COLO829 (cell line): ENCODE measurements around the gene EDN3.
"Not testable (repeated sequence)": the region's sequence is repeated elsewhere in the genome, so short reads cannot be mapped to it uniquely, and the experiment has no call there.

ENCODE experiments used
- DNase-seq: peaks from one replicate; pipeline ENCODE4 v3.0.0; 2012; ENCODE audit warnings: low spot score

EDN3 gene

DNA sequence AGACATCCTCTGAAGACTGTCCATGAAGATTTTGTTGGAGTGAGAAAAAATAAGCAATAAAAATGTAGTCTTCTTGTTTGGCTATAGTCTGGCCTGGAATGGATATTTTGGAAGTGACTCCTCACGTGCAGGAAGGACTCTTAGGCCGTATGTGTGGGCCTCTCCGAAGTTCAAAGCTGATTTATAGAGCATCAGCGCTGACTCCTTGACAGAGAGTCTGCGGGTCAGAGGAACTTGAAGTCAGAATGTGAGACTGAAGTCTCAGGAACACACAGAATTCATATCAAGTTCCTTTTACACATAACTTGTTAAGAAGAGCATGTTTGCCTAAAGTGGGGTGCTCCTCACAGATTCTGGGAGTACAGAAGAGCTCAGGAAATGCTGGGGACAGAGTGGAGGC, 36.1 kb downstream of the EDN3 start:
- no peak for DNase-seq

DNA sequence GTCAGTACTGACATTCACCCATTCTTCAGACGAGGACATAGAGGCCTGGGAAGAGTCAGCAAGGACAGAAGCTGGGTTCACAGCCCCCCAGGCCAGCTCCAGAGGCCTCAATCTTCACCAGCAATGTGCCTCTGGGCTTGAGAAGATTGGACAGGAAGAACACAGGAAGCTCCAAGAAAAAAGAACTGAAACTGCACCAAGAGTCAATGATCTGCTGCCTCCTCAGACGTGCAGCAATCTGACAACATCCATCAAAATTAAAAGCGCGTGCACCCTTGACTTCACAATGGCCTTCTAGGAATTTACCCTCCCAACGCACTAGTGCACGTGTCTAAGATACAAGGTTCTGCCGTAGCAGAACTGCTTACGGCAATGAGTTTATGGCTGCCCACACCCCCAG, 38.0 kb downstream of the EDN3 start:
- DNase-seq: not testable (repeated sequence)

DNA sequence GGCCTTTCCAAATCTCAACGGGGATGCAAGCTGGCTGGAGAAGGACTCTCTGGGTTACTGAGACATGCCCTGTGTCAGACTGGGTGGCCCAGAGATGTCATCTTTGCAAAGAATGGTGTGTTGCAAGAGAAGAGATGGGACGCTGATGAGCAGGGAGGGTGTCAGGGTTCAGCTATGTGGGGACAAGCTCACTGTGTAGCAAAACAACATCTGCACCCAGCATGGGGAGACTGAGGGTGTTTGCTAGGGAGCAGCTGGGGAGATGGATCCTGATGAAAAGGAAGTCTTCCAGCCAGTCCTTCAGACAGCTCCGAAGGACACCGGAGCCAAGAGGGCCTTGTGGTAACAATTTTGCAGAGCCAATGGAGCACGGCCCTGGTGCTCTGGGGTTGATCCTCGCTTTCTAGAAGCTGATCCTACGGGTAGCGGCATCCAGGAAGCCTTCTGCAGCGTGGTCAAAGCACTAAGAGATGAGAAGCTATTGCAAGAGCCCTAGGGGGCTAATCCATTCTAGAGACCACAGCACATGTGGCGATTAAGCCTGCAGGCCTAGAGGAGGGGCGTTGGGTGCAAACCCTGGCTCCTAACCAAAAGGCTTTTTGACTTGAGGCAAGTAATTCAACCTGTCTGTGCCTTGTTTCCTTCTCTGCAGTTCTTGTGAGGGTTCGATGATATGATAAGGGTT, 39.9 kb downstream of the EDN3 start:
- DNase-seq: no peak

DNA sequence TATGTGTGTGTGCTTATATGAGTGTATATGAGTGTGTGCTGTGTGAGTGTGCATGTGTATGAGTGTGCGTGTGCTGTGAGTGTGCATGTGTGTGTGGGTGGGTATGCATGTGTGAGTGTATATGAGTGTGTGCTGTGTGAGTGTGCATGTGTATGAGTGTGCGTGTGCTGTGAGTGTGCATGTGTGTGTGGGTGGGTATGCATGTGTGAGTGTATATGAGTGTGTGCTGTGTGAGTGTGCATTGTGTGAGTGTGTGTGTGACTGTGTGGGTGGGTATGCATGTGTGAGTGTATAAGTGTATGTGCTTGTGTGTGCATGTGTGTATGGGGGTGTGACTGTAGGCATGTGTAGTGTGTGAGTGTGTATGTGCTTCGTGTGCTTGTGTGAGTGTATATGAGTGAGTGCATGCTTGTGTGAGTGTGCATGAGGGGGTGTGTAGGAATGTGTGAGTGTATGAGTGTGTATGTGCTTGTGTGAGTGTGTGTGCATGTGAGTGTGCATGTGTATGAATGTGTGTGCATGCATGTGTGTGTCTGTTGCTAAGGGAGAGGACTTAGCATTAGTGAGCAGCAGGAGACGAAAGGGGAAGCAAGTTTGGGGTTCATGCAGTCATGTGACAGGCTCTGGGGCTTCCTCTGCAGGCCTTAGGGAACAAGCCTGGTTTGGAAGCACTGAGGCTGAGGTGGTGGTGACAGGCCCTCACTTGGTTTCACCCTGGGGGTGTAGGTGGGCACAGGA, 41.0 kb downstream of the EDN3 start:
- DNase-seq: not testable (repeated sequence)

DNA sequence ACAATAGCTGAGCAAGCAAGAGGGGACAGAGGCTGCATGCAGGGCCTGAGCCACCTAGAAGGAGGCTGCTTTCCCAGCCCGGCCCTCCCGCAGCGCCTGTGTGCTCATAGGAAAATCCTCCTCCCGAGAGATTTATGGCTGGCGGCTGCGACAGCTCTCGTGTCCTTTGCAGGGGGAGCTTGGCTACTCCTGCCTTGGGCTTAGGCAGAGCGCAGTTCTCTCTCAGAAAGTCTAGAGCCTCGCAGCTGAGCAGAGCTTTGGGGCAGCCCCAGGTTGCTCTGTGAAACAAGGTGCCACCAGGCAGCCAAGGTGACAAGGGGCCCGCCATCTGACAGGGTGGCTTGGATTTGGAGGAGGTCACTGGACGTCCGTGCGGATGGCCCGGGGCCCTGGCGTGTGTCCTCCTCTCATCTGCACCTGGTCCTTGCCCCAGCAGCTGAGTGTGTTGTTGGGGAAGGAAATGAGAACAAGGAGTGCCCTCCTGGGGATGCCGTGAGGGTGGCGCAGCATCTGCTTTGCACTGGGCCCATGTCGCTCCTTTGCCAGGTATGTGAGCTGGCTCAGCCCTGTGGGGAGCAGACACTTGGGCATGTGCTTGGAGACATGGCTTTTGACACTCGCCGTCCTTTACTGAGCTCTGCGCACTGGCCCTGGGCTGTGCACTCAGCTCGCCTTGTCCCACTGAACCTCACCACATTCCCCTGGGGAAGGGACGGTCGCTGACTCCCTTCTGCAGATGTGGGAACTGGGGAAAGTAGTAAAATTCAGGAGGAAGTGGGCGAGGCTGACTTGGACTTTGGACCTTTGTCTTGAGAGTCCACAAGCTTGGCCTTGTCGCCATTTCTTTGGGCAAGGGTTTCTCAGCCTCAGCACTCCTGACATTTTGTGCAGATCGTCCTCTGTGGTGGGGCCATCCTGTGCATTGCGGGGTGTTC, 41.9 kb downstream of the EDN3 start:
- DNase-seq: no peak

DNA sequence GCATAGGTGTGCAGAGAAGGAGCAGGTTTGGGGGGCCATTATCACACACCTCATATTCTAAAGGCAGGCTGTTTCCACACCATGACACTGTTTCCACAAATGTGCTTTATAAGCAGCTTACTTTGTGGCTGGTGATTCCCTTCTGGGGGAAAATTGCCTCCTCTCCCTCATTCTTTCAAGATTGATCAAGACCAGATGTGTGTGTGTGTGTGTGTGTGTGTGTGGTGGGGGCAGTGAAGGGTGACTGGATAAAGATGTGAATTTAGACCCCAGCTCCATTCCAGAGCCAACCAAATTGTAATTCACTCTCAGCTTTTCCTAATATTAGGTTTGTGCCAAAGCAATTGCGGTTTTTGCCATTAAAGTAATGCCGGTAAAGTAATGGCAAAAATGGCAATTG, 45.6 kb downstream of the EDN3 start:
- DNase-seq: no peak

DNA sequence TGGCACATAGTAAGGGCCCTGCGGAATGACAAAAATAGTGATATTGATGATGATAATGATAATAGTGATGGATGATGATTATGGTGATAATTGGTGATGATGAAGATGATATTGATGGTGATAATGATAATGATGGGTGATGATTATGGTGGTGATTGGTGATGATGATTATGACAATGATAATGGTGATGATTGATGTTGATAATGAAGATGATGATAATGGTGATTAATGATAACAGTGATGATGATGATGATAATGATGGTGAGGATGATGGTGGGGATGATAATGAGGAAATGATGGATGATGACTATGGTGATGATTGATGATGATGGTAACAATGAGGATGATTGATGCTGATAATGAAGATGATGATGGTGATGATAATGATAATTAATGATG, 48.9 kb downstream of the EDN3 start:
- no peak for DNase-seq

DNA sequence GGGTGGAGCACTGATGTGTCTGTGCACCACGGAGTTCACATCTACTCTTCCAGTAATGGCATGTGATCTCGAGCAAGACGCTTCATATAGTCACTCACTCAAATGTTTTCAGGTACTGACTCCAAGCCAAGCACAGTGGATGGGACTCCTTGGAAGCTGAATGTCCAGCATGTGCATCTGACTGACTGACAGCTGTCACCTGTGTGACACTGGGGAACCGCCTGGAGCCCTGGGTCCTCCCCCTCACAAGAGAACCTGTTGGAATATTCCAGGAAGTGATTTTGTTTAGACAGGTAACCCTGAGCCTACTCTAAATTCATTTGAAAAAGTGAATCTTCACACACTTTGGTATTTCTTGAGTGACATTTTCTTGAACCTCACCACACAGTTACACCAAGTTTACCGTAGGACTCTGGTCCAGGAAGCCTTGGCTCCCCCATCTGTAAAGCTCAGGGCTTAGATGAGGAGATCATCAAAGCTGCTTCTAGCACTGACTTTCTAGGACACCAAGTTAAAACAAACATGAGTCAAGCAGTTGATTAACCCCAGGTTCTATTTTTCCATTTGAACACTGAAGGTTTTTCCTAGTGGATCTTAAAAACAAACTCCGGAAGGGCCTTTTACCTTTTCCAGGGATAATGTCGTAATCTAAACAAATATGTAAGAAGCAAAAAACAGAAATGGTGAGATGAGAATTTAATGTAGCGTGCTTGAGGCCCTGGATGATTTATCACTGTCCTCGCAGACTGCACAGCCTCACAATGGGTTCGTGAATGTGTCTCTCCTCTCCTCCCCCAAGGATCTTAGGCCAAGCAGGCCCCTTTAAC, 50.1 kb downstream of the EDN3 start:
- no peak for DNase-seq

DNA sequence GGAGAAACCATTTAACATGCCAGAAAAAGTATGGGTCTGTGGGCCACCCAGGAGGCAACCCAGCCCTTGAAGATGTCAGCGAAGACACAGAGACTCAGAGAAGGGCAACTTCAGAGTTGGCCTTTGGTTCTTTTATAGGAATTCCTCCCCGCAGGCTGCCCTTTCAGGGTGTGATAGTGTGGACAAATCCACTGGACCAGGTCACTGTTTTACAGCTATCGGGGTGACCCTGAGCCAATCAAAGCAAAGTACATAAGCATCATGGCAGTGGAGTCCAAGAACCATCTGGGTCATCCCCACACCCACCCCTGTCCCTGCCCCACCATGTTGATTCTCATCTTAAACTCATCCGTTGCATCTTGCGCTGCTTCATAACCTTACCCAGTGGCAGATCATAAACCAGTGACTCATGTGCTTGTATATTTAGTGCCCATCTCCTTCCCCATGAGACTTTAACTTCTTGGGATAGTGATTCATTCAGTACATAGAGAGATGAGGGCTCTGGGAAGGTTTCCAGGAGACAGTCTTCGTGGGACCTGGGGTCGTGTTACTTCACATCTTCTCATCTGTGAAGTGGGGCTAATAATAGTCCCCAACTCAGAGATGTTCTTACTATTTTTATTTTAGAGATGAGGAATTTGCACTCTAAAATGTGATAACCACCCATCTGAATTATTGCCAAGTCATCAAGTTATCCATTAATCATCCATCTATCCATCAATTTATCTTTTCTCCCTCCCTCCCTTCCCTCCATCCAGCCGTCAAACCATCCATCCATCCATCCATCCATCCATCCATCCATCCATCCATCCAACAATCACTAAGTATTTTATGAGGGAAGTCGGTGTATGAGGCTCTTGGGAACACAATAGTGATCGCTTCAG, 51.0 kb downstream of the EDN3 start:
- peak; percentile 78 for DNase-seq

DNA sequence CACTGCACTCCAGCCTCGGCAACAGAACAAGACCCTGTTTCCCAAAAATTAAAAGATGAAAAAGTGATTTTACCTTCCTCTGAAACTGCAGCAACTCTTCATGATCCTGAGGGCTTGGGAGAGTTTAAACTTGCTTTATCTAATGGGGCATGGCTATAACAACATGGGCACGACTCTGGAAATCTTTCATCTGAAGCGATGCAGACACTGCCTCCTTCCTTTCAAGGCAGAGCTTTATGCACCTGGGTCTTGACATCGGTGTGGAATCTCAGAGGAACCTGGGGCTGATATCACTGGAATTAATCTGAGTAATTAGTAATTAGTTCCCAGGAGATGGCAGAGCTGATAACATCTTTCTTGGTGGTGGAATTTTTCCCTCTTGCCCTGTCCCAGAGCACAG, 52.1 kb downstream of the EDN3 start:
- DNase-seq: no peak

DNA sequence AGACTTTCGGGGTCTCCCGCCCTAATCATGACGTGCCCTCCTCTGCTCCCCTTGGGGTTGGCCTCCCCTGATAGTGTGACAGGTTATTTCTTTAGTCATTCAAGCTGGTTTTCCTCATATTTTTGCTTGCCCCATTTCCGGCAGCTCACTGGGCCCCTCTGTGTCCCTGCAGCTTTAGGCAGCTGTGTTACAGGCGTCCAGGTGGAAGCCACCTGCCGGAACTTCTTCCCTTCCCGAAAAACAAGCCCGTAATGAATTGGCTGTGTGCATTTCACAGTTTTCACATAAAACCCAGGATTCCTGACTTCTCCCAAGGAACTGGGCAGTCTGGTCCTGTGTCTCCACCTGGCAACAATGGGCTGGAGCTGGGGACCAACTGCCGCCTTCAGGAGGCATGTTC, 52.6 kb downstream of the EDN3 start:
- no peak for DNase-seq

DNA sequence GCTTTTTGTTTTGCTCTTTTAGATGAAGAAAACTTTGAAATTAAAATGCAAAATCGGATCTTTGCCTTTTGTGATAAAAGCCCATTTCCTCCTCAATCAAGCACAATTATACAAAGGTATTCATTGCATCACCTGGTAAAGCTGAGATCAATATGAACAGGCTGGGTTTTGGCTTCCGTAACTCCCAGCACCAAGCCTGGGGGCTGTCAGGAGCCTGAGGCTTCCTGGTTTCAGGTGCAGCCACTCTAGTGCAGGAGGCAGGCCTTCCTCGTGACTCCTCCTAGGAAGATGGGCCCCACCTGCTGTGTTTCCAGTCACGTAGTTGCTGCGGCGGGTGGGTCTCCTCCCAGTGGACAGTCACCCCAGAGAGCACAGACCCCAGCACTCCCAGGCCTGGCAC, 54.0 kb downstream of the EDN3 start:
- DNase-seq: no peak

DNA sequence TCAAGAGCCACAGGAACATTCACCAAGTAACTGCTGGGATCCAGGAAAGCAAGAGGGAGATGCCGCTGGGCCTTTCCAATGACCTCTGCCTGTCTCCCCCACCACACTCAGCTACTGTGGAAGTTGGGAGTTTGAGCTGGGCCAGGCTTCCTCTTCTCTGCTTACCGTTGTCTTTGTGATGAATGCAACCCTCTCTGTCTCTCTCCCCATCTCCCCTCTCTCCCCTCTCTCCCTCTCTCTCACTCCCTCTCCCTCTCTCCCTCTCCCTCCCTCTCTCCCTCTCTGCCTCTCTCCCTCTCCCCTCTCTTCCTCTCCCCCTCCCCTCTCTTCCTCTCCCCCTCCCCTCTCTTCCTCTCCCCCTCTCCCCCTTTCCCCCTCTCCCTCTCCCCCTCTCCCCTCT, 54.8 kb downstream of the EDN3 start:
- DNase-seq: no peak

DNA sequence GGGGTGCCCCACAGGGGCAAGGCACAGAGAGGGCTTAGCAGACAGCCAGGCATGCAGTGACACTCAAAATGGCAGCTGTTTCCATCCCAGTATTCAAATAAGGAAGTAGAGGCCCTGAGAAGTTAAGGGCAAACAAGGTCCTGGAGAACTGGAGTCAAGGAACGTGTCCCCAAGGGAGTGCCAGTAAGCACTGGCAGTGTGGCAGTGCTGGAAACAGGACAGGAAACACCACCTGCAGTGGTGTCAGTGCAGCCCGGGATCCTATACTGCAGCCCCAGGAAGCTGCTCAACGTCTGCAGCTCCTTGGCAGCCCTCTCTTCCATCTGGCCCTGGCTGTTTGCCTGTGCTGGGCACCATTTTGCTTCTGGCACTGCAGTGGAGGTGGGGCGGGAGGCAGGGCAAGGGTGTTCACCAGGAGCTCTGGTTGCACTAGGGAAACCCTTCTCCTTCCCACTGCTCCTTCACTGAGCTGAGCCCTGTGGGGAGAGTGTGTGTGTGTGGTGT, 56.3 kb downstream of the EDN3 start:
- DNase-seq: no peak

DNA sequence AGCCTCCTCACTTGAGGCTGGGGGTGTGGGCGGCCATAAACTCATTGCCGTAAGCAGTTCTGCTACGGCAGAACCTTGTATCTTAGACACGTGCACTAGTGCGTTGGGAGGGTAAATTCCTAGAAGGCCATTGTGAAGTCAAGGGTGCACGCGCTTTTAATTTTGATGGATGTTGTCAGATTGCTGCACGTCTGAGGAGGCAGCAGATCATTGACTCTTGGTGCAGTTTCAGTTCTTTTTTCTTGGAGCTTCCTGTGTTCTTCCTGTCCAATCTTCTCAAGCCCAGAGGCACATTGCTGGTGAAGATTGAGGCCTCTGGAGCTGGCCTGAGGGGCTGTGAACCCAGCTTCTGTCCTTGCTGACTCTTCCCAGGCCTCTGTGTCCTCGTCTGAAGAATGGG, 58.4 kb downstream of the EDN3 start:
- DNase-seq: not testable (repeated sequence)

DNA sequence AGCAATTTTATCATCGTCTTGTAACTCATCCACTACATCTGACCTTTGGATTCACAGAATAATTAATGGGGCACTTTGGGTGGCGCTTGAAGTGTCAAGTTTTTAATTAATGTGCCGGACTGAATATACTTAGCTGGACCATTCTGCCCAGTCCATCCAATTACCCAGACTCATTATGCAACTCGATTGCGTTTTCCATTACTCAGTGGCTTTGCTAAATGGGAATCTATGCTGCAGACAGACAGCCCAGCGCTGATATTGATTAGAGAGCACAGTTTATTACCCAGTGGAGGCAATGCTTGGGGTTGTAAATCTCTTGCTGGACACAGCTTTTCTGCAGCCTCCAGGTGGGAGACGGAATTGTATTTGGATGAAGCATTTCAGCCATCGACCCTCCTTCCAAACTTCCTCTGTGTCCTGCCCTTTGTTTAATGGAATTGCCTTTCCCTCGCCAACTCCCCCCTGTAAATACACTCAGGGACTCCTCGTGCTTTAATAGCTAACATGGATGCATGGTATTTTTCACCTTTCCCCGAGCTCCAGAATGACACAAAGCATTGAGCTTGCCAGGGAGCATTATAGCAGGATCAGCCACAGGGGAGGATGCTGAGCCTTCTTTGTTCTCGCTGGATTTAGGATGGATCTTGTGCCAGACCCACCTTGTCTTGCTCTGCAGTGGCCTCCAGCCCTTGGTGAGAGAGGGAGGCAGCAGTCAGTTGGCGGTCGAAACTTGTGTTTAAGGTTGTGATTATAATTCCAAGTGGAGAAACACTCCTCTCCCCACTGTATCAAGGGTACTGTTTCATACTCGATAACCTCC, 59.7 kb downstream of the EDN3 start:
- no peak for DNase-seq

DNA sequence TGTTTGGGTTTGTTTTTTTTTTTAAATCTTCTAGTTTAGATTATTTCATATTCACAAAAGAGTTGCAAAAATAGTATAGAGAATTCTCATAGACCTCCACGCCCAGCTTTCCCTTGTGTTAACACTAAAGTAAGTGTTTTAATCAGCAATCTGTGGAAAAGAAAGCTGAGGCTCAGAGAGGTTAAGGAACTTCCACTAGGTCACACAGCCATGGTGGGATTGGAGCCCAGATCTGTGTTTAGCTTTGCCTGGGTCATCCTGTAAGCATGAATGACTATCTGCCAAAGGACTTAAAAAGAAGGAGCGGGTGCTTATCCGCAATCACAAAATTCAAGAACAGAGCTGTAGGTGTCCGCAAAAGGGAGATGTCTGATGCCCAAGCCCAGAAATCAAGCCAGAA, 60.5 kb downstream of the EDN3 start:
- no peak for DNase-seq

DNA sequence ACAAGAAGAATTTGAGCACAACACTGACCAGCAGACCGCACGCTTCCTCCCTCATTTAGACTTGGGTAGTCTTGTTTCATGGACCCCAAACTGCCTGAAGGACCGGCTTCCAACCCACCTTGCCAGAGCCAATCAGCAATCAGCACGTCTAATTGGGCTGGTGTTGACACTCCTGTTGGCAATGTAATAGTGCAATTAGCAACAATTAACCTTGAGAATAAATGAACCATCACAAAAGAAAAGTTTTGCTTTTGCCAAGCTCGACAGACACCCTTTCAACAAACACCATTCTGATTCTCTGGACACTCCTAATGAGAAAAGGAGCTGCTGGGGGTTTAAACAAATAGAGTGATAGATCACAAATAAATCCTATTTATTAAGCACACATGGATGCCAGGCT, 61.0 kb downstream of the EDN3 start:
- no peak for DNase-seq

DNA sequence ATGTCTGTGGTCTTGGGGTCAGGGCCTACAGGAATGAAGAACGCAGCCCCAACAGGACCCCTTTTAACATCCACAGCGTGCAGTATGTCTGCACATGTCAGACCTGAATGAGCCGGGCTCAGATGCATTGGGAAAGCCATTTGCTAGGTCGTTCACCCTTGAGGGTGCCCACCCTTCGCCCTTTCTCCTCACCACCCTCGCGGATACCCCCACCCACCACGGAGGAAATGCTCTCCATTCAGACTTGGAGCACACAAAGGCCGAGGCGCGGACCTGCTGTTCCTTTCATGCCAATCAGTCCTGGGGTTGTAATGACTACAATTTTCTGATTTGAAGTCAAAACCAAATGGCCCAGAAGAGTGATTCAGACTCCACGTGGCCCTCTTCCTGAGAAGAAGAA, 62.7 kb downstream of the EDN3 start:
- no peak for DNase-seq

DNA sequence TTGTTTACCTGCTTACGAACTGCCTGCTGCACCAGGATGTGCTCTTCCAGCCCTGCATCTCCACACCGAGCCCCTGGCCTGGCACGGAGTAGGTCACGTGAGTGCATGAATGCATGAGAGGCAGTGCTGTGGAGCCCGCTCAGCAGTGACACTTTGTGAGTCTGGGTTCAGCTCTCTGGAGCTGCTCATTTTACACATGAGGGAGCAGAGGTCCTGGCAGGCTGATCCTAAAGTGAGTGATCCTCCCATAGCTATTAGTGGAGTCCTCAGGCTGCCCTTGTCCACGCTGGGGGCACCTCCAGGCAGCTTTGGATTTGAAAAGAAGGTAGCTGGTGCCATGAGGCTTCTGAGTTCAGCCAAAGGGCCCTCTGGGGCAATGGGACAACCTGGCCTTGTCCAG, 64.2 kb downstream of the EDN3 start:
- DNase-seq: no peak
